ENCODE data around the gene USP5. TPM values are rescaled to one million over a fixed set of nuclear protein-coding genes. Genes with fewer than 3 reads are reported as not detected.

The USP5 gene
- total RNA-seq, 2 experiments from 2014 or later: 31.8 to 33.4 TPM

GRCh38 chr12:6846316-6846869, 5.6 kb upstream of the USP5 start:
- no peak for TF ChIP-seq CTCF (IDR thresholded peaks at IDR 0.05)
- POLR2A ChIA-PET: no interaction called here
- H3K27me3 ChIP-seq (ENCODE audit: control insufficient read depth in 1 of 2, insufficient read depth in 2 of 2, low read length in 2 of 2): no peaks in the 10 kb centered on the region
- Mint-ChIP-seq H3K36me3 (ENCODE audit: low read depth) (peaks cover 1% of the 10 kb centered on the region), H3K27ac (no peak overlapping the region), H3K27me3 (no peaks in the 10 kb centered on the region), H3K4me1 (ENCODE audit: low read depth) (peaks cover 5% of the 10 kb centered on the region), H3K9me3 (no peaks in the 10 kb centered on the region), H3K4me3 (no peak overlapping the region)
- H3K27ac ChIP-seq (ENCODE audit: low read depth in 1 of 2, low read length in 2 of 2): no peak overlapping the region
- no peaks in the 10 kb centered on the region for H3K36me3 ChIP-seq (ENCODE audit: insufficient read depth, low read length)
- CTCF ChIA-PET: interaction anchor here (1.2 kb wide), 1 partner anchor 26 kb away, joined by 3 read pairs; no protein-coding TSS in a partner anchor
- no peak for ATAC-seq (ENCODE audit: poor library complexity)
- peaks cover 14% of the 10 kb centered on the region for H3K4me1 ChIP-seq (ENCODE audit: insufficient read depth, low read length)
- DNase-seq: no peak
- intact Hi-C loops (cut with DNase I, micrococcal nuclease): no loop called here
- H3K4me3 ChIP-seq (ENCODE audit: low read length): no peak overlapping the region
- H3K9me3 ChIP-seq (ENCODE audit: control insufficient read depth in 1 of 2, insufficient read depth in 1 of 2, low read length in 2 of 2): no peaks in the 10 kb centered on the region

GRCh38 chr12:6847676-6848075, 4.3 kb upstream of the USP5 start:
- POLR2A ChIA-PET: no interaction called here
- H3K4me3 Mint-ChIP-seq: no peak overlapping the region

GRCh38 chr12:6849427-6849826, 2.5 kb upstream of the USP5 start:
- H3K36me3 ChIP-seq (ENCODE audit: insufficient read depth, low read length): no peaks in the 10 kb centered on the region
- H3K27me3 Mint-ChIP-seq: no peaks in the 10 kb centered on the region
- H3K4me1 ChIP-seq (ENCODE audit: insufficient read depth, low read length): peaks cover 37% of the 10 kb centered on the region
- DNase-seq (no peak), ATAC-seq (ENCODE audit: poor library complexity) (no peak)
- POLR2A ChIA-PET: no interaction called here
- no peak overlapping the region for H3K4me3 ChIP-seq (ENCODE audit: low read length)
- no peaks in the 10 kb centered on the region for H3K9me3 Mint-ChIP-seq
- H3K4me1 Mint-ChIP-seq (ENCODE audit: low read depth): peaks cover 25% of the 10 kb centered on the region
- no peaks in the 10 kb centered on the region for H3K27me3 ChIP-seq (ENCODE audit: control insufficient read depth in 1 of 2, insufficient read depth in 2 of 2, low read length in 2 of 2)
- H3K27ac Mint-ChIP-seq: no peak overlapping the region
- H3K27ac ChIP-seq (ENCODE audit: low read depth in 1 of 2, low read length in 2 of 2): no peak overlapping the region
- H3K9me3 ChIP-seq (ENCODE audit: control insufficient read depth in 1 of 2, insufficient read depth in 1 of 2, low read length in 2 of 2): no peaks in the 10 kb centered on the region
- H3K36me3 Mint-ChIP-seq (ENCODE audit: low read depth): peaks cover 17% of the 10 kb centered on the region
- CTCF ChIA-PET: interaction anchor here (1.2 kb wide), 1 partner anchor 23 kb away, joined by 3 read pairs; no protein-coding TSS in a partner anchor
- no peak overlapping the region for H3K4me3 Mint-ChIP-seq
- no peak for TF ChIP-seq CTCF (IDR thresholded peaks at IDR 0.05)
- intact Hi-C loops (cut with DNase I, micrococcal nuclease): no loop called here

More at GRCh38 chr12:6847676-6848075, 4.3 kb upstream of the USP5 start:
- H3K4me3 ChIP-seq (ENCODE audit: low read length): no peak overlapping the region
- Mint-ChIP-seq H3K4me1 (ENCODE audit: low read depth) (peaks cover 8% of the 10 kb centered on the region), H3K9me3 (no peaks in the 10 kb centered on the region), H3K27me3 (no peaks in the 10 kb centered on the region), H3K36me3 (ENCODE audit: low read depth) (peaks cover 12% of the 10 kb centered on the region), H3K27ac (no peak overlapping the region)
- TF ChIP-seq CTCF (IDR thresholded peaks at IDR 0.05): no peak
- CTCF ChIA-PET: no interaction called here
- intact Hi-C loops (cut with DNase I, micrococcal nuclease): no loop called here
- ATAC-seq (ENCODE audit: poor library complexity) (no peak), DNase-seq (no peak)
- no peaks in the 10 kb centered on the region for H3K27me3 ChIP-seq (ENCODE audit: control insufficient read depth in 1 of 2, insufficient read depth in 2 of 2, low read length in 2 of 2)
- H3K36me3 ChIP-seq (ENCODE audit: insufficient read depth, low read length): no peaks in the 10 kb centered on the region
- H3K27ac ChIP-seq (ENCODE audit: low read depth in 1 of 2, low read length in 2 of 2): no peak overlapping the region
- no peaks in the 10 kb centered on the region for H3K9me3 ChIP-seq (ENCODE audit: control insufficient read depth in 1 of 2, insufficient read depth in 1 of 2, low read length in 2 of 2)
- H3K4me1 ChIP-seq (ENCODE audit: insufficient read depth, low read length): peaks cover 21% of the 10 kb centered on the region
